WTC11 (cell line): Measurements from ENCODE around the gene DNMT3A. TPM values are rescaled to one million over a fixed set of nuclear protein-coding genes. Genes with fewer than 3 reads are reported as not detected.

Source experiments
- ATAC-seq: fragments of 200-7000 bp; cut with Tn5 transposase; 2 replicates; pipeline ENCODE4 v1.10.0; 2021; ENCODE audit warnings: mild to moderate bottlenecking, moderate library complexity
- CTCF ChIA-PET: fragments of 300-600 bp; sonication (Branson Sonifier 250); formaldehyde crosslinking; loops from one replicate; lab custom pipeline; 2021; ENCODE audit warnings: antibody characterized with exemption; lab: Charles Lee
- POLR2A ChIA-PET: fragments of 350-600 bp; sonication (Branson Sonifier 250); formaldehyde crosslinking; loops from one replicate; lab custom pipeline; 2021; ENCODE audit warnings: antibody characterized with exemption; lab: Charles Lee
- DNase-seq: peaks from one replicate; pipeline ENCODE4 v3.0.0; 2021; ENCODE audit warnings: low spot score
- H3K27ac Mint-ChIP-seq: 2 replicates; pipeline ENCODE4 v1.8.0; 2021; ENCODE audit warnings: mixed read lengths
- H3K27me3 Mint-ChIP-seq: 2 replicates; pipeline ENCODE4 v1.8.0; 2021; ENCODE audit warnings: low read depth, mild to moderate bottlenecking, moderate library complexity, mixed read lengths
- H3K36me3 Mint-ChIP-seq: 2 replicates; pipeline ENCODE4 v1.8.0; 2021; ENCODE audit warnings: mixed read lengths
- H3K4me1 Mint-ChIP-seq: 2 replicates; pipeline ENCODE4 v1.8.0; 2022; ENCODE audit warnings: mixed read lengths
- H3K4me3 Mint-ChIP-seq: 2 replicates; pipeline ENCODE4 v1.8.0; 2021; ENCODE audit warnings: mild to moderate bottlenecking, moderate library complexity, mixed read lengths
- H3K9me3 Mint-ChIP-seq: 2 replicates; pipeline ENCODE4 v1.8.0; 2021; ENCODE audit warnings: mixed read lengths
- ESRRA ChIP-seq: sonication (generic); formaldehyde crosslinking; IDR thresholded peaks from 2 replicates; pipeline ENCODE4 v1.8.1; 2022; ENCODE audit warnings: mild to moderate bottlenecking, missing genetic modification reagents, borderline replicate concordance
- JAZF1 ChIP-seq: fragments of 250-450 bp; sonication (Bioruptor Pico); IDR thresholded peaks from 2 replicates; pipeline ENCODE4 v1.9.0; 2021; ENCODE audit warnings: moderate library complexity, mild to moderate bottlenecking, inconsistent platforms
- JUN ChIP-seq: sonication (generic); formaldehyde crosslinking; IDR thresholded peaks from 2 replicates; pipeline ENCODE4 v1.8.0; 2023; ENCODE audit warnings: mild to moderate bottlenecking, missing genetic modification reagents
- NFATC4 ChIP-seq: fragments of 250-450 bp; sonication (Bioruptor Pico); IDR thresholded peaks from 2 replicates; pipeline ENCODE4 v1.9.0; 2021; ENCODE audit warnings: mild to moderate bottlenecking
- RORB ChIP-seq: fragments of 250-450 bp; sonication (Bioruptor Pico); IDR thresholded peaks from 2 replicates; pipeline ENCODE4 v1.9.0; 2021; ENCODE audit warnings: mild to moderate bottlenecking
- SMAD3 ChIP-seq: sonication (generic); formaldehyde crosslinking; IDR thresholded peaks from 2 replicates; pipeline ENCODE4 v1.8.0; 2022; ENCODE audit warnings: missing genetic modification reagents, mild to moderate bottlenecking, borderline replicate concordance
- SMAD4 ChIP-seq: sonication (generic); formaldehyde crosslinking; IDR thresholded peaks from 2 replicates; pipeline ENCODE4 v1.8.0; 2022; ENCODE audit warnings: mild to moderate bottlenecking, missing genetic modification reagents
- TCF7 ChIP-seq: sonication (generic); formaldehyde crosslinking; IDR thresholded peaks from 2 replicates; pipeline ENCODE4 v1.8.0; 2022; ENCODE audit warnings: mild to moderate bottlenecking, low read depth, missing genetic modification reagents, moderate library complexity
- TEAD1 ChIP-seq: sonication (generic); formaldehyde crosslinking; IDR thresholded peaks from 2 replicates; pipeline ENCODE4 v1.8.0; 2022; ENCODE audit warnings: mild to moderate bottlenecking, missing genetic modification reagents
- ZNF121 ChIP-seq: sonication (generic); formaldehyde crosslinking; IDR thresholded peaks from 2 replicates; pipeline ENCODE4 v1.8.0; 2023; ENCODE audit warnings: missing genetic modification reagents
- ZNF263 ChIP-seq: sonication (generic); formaldehyde crosslinking; IDR thresholded peaks from 2 replicates; pipeline ENCODE4 v1.8.1; 2022; ENCODE audit warnings: low read depth, mild to moderate bottlenecking, moderate library complexity, missing genetic modification reagents
- ZNF317 ChIP-seq: sonication (generic); formaldehyde crosslinking; IDR thresholded peaks from 2 replicates; pipeline ENCODE4 v1.8.1; 2023; ENCODE audit warnings: low read depth, mild to moderate bottlenecking, moderate library complexity, missing genetic modification reagents, borderline replicate concordance
- total RNA-seq: library from RNA; stranded (reverse); gene quantifications from 3 replicates; pipeline ENCODE4 v1.2.3, GENCODE V29; 2021
- TF ChIP-seq, protein P1 (sequence below): sonication (generic); formaldehyde crosslinking; IDR thresholded peaks from 2 replicates; pipeline ENCODE4 v1.8.1; 2023; ENCODE audit warnings: mild to moderate bottlenecking, missing genetic modification reagents
- TF ChIP-seq, protein P2 (sequence below): sonication (generic); formaldehyde crosslinking; IDR thresholded peaks from 2 replicates; pipeline ENCODE4 v1.8.0; 2022; ENCODE audit warnings: mild to moderate bottlenecking, missing genetic modification reagents
- TF ChIP-seq, protein P3 (sequence below): sonication (generic); formaldehyde crosslinking; IDR thresholded peaks from 2 replicates; pipeline ENCODE4 v1.8.1; 2023; ENCODE audit warnings: mild to moderate bottlenecking, missing genetic modification reagents
- TF ChIP-seq, protein P4 (sequence below): sonication (generic); formaldehyde crosslinking; conservative IDR thresholded peaks from 2 replicates; pipeline ENCODE4 v1.8.1; 2023; ENCODE audit warnings: mild to moderate bottlenecking, low read depth, missing genetic modification reagents, moderate library complexity
- TF ChIP-seq, protein P5 (sequence below): sonication (generic); formaldehyde crosslinking; IDR thresholded peaks from 2 replicates; pipeline ENCODE4 v1.8.1; 2022; ENCODE audit warnings: missing genetic modification reagents, borderline replicate concordance
- TF ChIP-seq, protein P6 (sequence below): fragments of 250-450 bp; sonication (Bioruptor Pico); IDR thresholded peaks from 2 replicates; pipeline ENCODE4 v1.8.0; 2021; ENCODE audit warnings: mild to moderate bottlenecking
- TF ChIP-seq, protein P7 (sequence below): fragments of 250-450 bp; sonication (Bioruptor Pico); IDR thresholded peaks from 2 replicates; pipeline ENCODE4 v1.9.0; 2021; ENCODE audit warnings: mild to moderate bottlenecking, borderline replicate concordance

The DNMT3A gene
- total RNA-seq, 1 experiment from 2014 or later, result 154 TPM

DNA sequence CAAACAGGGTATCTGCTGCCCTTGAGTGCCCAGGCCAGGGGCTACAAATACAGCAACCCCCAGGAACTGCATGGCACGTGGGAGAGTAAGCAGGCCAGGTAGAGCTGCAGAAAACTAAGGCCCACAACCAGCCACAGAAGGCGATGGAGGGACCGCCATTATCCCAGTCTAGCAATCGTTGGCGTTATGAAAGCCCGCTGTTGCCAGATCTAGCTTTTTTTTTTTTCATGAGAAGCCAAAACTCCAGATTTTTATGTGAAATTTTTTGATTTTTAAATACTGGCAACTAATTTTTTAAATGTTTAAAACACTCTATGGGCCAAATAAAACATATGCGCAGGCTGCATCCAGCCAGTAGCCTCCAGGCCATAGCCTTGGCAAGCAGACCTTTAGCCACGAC, 59.8 kb downstream of the DNMT3A start (continued):
- TF ChIP-seq, protein P1, sequence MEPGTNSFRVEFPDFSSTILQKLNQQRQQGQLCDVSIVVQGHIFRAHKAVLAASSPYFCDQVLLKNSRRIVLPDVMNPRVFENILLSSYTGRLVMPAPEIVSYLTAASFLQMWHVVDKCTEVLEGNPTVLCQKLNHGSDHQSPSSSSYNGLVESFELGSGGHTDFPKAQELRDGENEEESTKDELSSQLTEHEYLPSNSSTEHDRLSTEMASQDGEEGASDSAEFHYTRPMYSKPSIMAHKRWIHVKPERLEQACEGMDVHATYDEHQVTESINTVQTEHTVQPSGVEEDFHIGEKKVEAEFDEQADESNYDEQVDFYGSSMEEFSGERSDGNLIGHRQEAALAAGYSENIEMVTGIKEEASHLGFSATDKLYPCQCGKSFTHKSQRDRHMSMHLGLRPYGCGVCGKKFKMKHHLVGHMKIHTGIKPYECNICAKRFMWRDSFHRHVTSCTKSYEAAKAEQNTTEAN, result no peak
- TF ChIP-seq ESRRA, result no peak
- TF ChIP-seq, all 79 proteins: peak for 0

DNA sequence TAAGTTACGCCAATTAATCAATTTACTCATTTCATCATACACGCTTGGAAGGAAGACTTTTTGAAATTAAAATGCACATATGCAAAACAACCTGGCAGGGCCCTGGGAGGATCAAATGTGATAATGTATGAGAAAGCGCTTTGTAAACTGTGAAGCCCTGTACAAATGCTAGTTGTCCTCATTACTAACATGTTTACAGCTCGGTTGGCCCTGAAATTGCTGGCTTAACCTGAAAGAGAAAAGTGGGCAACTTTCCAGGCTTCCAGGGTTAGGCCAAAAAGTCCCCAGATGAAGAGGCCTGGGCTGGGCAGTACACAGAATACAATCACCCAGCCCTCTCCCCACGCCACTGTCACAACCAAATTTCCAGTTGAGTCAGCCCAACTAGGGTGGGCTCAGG, 60.2 kb downstream of the DNMT3A start:
- DNase-seq (no peak), ATAC-seq (no peak)
- Mint-ChIP-seq H3K4me1 (peaks cover 57% of the 10 kb centered on the region), H3K4me3 (no peak overlapping the region), H3K36me3 (peaks cover 5% of the 10 kb centered on the region; the same call in 1 of the 2 replicates), H3K9me3 (no peaks in the 10 kb centered on the region), H3K27ac (0 out of 2 replicates have a peak overlapping the region, but pooled peaks have one; percentile 26), H3K27me3 (no peaks in the 10 kb centered on the region)
- CTCF ChIA-PET, result interaction anchor here (0.6 to 1.7 kb wide), 3 partner anchors 28 to 81 kb away, joined by 3 to 5 read pairs (median 4); no protein-coding TSS in a partner anchor
- TF ChIP-seq JAZF1 (CRISPR knock-in tag) (no peak), RORB (no peak), TCF7 (no peak), TEAD1 (CRISPR knock-in tag) (no peak), SMAD4 (CRISPR knock-in tag) (no peak), SMAD3 (CRISPR knock-in tag) (no peak), NFATC4 (CRISPR knock-in tag) (no peak), ZNF121 (CRISPR knock-in tag) (no peak), ZNF317 (CRISPR knock-in tag) (no peak), ZNF263 (CRISPR knock-in tag) (no peak), JUN (CRISPR knock-in tag) (no peak)
- TF ChIP-seq, protein P2, sequence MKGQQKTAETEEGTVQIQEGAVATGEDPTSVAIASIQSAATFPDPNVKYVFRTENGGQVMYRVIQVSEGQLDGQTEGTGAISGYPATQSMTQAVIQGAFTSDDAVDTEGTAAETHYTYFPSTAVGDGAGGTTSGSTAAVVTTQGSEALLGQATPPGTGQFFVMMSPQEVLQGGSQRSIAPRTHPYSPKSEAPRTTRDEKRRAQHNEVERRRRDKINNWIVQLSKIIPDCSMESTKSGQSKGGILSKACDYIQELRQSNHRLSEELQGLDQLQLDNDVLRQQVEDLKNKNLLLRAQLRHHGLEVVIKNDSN (CRISPR knock-in tag), result no peak
- TF ChIP-seq, protein P3, sequence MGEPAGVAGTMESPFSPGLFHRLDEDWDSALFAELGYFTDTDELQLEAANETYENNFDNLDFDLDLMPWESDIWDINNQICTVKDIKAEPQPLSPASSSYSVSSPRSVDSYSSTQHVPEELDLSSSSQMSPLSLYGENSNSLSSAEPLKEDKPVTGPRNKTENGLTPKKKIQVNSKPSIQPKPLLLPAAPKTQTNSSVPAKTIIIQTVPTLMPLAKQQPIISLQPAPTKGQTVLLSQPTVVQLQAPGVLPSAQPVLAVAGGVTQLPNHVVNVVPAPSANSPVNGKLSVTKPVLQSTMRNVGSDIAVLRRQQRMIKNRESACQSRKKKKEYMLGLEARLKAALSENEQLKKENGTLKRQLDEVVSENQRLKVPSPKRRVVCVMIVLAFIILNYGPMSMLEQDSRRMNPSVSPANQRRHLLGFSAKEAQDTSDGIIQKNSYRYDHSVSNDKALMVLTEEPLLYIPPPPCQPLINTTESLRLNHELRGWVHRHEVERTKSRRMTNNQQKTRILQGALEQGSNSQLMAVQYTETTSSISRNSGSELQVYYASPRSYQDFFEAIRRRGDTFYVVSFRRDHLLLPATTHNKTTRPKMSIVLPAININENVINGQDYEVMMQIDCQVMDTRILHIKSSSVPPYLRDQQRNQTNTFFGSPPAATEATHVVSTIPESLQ (CRISPR knock-in tag), result no peak
- TF ChIP-seq, protein P4, sequence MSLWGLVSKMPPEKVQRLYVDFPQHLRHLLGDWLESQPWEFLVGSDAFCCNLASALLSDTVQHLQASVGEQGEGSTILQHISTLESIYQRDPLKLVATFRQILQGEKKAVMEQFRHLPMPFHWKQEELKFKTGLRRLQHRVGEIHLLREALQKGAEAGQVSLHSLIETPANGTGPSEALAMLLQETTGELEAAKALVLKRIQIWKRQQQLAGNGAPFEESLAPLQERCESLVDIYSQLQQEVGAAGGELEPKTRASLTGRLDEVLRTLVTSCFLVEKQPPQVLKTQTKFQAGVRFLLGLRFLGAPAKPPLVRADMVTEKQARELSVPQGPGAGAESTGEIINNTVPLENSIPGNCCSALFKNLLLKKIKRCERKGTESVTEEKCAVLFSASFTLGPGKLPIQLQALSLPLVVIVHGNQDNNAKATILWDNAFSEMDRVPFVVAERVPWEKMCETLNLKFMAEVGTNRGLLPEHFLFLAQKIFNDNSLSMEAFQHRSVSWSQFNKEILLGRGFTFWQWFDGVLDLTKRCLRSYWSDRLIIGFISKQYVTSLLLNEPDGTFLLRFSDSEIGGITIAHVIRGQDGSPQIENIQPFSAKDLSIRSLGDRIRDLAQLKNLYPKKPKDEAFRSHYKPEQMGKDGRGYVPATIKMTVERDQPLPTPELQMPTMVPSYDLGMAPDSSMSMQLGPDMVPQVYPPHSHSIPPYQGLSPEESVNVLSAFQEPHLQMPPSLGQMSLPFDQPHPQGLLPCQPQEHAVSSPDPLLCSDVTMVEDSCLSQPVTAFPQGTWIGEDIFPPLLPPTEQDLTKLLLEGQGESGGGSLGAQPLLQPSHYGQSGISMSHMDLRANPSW (CRISPR knock-in tag), result no peak
- TF ChIP-seq, protein P5, sequence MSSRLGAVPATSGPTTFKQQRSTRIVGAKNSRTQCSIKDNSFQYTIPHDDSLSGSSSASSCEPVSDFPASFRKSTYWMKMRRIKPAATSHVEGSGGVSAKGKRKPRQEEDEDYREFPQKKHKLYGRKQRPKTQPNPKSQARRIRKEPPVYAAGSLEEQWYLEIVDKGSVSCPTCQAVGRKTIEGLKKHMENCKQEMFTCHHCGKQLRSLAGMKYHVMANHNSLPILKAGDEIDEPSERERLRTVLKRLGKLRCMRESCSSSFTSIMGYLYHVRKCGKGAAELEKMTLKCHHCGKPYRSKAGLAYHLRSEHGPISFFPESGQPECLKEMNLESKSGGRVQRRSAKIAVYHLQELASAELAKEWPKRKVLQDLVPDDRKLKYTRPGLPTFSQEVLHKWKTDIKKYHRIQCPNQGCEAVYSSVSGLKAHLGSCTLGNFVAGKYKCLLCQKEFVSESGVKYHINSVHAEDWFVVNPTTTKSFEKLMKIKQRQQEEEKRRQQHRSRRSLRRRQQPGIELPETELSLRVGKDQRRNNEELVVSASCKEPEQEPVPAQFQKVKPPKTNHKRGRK, result no peak
- TF ChIP-seq, protein P6, sequence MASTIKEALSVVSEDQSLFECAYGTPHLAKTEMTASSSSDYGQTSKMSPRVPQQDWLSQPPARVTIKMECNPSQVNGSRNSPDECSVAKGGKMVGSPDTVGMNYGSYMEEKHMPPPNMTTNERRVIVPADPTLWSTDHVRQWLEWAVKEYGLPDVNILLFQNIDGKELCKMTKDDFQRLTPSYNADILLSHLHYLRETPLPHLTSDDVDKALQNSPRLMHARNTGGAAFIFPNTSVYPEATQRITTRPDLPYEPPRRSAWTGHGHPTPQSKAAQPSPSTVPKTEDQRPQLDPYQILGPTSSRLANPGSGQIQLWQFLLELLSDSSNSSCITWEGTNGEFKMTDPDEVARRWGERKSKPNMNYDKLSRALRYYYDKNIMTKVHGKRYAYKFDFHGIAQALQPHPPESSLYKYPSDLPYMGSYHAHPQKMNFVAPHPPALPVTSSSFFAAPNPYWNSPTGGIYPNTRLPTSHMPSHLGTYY (CRISPR knock-in tag), result no peak
- TF ChIP-seq, protein P7, sequence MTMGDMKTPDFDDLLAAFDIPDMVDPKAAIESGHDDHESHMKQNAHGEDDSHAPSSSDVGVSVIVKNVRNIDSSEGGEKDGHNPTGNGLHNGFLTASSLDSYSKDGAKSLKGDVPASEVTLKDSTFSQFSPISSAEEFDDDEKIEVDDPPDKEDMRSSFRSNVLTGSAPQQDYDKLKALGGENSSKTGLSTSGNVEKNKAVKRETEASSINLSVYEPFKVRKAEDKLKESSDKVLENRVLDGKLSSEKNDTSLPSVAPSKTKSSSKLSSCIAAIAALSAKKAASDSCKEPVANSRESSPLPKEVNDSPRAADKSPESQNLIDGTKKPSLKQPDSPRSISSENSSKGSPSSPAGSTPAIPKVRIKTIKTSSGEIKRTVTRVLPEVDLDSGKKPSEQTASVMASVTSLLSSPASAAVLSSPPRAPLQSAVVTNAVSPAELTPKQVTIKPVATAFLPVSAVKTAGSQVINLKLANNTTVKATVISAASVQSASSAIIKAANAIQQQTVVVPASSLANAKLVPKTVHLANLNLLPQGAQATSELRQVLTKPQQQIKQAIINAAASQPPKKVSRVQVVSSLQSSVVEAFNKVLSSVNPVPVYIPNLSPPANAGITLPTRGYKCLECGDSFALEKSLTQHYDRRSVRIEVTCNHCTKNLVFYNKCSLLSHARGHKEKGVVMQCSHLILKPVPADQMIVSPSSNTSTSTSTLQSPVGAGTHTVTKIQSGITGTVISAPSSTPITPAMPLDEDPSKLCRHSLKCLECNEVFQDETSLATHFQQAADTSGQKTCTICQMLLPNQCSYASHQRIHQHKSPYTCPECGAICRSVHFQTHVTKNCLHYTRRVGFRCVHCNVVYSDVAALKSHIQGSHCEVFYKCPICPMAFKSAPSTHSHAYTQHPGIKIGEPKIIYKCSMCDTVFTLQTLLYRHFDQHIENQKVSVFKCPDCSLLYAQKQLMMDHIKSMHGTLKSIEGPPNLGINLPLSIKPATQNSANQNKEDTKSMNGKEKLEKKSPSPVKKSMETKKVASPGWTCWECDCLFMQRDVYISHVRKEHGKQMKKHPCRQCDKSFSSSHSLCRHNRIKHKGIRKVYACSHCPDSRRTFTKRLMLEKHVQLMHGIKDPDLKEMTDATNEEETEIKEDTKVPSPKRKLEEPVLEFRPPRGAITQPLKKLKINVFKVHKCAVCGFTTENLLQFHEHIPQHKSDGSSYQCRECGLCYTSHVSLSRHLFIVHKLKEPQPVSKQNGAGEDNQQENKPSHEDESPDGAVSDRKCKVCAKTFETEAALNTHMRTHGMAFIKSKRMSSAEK (CRISPR knock-in tag), result no peak
- POLR2A ChIA-PET, result no interaction called here
